ENCODE results near the gene SLC7A14.

SLC7A14 gene

DNA sequence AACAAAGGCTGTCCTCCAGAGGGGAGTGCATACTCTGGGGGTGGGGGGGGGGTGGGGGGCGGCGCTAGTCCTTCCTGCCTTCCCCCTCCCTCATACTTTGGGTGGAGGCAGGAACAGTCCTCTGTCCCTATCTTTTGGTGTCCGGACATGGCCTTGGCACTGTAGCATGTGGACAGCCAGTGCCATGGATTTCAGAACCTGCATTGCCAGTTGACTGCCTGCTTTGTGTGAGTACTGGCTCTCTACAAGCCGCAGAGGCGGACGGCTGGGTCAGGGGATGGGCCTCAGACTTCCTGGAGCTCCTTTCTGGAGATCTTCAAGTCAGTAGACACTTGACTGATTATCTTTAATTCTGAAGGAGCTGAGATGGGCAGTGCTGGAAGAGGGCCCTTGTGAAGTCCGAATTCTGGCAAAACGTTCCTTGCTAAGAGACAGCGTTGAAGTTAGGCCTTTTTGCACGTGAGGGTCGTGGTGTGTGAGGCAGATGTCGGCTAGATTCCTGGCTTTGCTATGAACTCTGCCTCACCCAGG, 164.7 kb downstream of the SLC7A14 start:
- DNase-seq, result no peak

GRCh38 chr3:170420307-170420821, 165.5 kb downstream of the SLC7A14 start:
- DNase-seq, result no peak

DNA sequence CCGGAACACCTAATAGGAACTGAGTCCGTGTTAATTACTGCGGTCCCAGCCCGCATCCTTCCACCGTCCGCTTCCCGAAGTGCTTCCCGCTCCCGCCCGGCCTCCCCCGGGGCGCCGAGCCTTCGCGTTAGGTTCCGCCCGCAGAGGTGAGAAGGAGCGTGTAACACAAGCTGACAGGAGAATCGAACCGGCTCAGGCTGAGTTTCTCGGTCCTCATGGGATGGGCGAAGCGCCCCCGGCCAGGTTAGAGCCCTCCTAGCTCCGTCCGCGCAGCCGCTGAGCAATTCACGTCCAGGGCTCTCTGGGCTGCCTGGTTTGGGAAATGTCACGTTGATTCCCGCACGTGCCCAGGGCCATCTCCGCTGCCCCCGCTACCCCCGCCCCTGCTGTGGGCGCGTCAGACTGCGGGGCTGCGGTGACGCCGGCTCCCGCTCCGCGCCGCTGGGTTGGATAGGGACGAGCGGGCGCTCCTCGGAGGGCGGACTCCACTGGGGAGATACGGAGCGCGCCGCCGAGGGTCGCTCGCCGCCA, 166.3 kb downstream of the SLC7A14 start:
- DNase-seq, result no peak

DNA sequence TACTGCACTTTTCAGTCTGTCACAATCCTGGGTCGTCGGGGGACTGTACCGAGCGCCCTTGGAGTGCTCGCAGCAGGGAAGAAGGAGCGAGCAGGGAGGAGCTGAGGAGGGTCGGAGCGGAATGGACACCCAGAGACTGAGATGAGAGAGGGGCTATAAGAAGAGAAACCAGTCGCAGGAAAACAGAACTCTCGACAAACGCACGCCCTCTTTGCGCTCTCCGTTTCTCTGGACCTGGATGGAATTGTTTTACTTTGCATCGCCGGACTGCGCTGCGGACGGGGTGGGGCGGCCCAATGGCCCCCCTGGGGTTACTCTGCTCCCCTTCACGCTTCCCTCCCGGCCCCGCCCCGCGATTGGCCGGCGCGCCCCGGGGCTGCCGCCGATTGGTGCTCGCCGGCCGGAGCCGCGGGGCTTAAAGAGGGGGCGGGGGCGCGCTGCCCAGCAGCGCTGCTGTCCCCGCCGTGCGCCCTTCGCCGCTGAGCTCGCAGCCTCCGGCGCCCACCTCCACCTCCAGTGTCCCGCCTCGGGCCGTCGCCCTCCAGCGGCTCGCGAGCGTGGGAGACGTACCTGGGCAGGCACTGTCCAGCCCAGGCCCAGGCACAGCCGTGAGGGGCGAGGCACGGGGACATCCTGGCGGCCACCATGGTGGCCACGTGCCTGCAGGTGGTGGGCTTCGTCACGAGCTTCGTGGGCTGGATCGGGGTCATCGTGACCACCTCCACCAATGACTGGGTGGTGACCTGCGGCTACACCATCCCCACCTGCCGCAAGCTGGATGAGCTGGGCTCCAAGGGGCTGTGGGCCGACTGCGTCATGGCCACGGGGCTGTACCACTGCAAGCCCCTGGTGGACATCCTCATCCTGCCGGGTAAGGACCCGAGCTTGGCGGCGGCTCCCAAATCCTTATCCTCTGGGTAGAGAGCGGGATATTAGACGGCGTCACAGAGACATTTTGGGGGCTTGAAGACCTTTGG, 167.2 kb downstream of the SLC7A14 start, which contains the start of gene CLDN11:
Gene CLDN11, plus strand, starts transcription at position 447 of the 977 bp plus-strand sequence. Its CDS starts 199 bp downstream, at position 646.
- no peak for DNase-seq

DNA sequence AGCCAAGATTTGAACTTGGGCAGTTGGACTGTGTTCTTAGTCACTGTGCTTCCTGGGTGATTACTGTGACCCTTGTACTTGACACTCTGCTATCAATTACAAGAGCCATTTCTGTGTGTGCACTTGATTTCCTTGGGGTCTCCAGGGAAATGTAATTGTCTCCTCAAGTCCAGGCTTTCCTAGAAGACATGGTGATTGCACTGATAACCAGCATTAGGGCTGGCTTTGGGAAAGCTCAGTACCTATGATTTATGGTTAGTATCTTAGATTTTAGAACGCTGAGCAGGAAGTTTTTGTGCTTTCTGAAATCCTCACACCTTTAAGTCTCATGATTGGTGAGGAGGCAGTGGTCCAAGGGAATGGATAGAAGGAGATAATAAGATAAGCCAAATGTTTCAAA, 168.8 kb downstream of the SLC7A14 start:
- no peak for DNase-seq

DNA sequence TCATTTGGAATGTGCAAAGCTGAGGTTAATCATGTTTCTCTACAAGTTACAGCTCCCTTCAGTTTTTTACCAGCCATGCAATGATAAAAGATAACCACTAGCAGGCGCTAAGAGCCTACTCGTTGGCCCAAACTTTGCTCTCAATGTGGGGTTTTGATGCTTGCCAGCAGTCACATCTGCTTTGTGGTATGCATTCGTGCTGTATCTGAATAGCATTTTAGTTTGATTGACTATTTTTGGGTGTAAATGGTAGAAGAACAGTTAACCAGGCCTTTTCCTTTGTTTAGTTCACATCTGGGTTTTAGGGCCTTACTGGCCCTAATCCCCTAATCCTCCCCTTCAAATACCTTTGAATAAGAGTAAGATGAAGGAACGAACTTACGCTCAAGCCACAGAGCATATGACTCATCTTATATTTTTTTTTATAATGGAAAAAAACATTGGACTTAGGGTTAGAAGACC, 171.6 kb downstream of the SLC7A14 start:
- no peak for DNase-seq

GRCh38 chr3:170413291-170413690, 172.6 kb downstream of the SLC7A14 start:
- no peak for DNase-seq

DNA sequence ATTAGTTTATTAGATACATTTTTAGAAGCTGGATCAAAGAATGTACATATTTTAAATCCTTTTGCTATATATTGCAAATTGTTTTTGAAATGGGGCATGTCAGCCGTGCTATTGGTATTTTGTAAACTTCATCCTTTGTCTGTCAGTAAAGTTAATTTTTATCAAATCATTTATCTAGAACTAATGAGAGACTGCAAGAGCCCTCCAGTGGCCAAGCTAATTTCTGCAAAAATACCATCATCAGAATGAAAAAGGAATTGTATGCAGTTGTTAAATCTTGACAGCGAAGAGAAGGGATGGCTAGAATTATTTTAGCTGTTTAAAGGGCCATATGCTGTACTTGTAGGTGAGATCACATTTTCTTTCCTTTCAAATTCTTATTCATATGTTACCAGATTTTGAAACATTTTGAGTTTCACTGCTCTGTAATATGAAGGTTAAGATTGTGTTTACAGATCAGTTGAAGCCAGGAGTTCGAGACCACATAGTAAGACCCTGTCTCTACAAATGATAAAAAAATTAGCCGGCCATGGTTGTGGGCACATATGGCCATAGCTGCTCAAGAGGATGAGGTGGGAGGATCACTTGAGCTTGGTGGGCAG, 175.3 kb downstream of the SLC7A14 start:
- DNase-seq, result no peak

Data from NCI-H1436 treated with DMSO at 0.1 percent for 48 hours (cell line).